HepG2 (cell line): ENCODE results near the gene PSMB2. TPM values are rescaled to one million over a fixed set of nuclear protein-coding genes. Genes with fewer than 3 reads are reported as not detected.

Experiments used
- CBFB ChIP-seq: sonication (generic); formaldehyde crosslinking; IDR thresholded peaks from 2 replicates; pipeline ENCODE4 v1.4.0; 2020; ENCODE audit warnings: missing genetic modification reagents
- ETV5 ChIP-seq: IDR thresholded peaks from 2 replicates; pipeline ENCODE4 v1.6.1; 2018; ENCODE audit warnings: missing biosample characterization, missing genetic modification reagents, inconsistent platforms, borderline replicate concordance
- MIXL1 ChIP-seq: IDR thresholded peaks from 2 replicates; pipeline ENCODE4 v1.6.1; 2016
- PHF20 ChIP-seq: sonication (generic); formaldehyde crosslinking; IDR thresholded peaks from 2 replicates; pipeline ENCODE4 v1.5.0; 2020; ENCODE audit warnings: mild to moderate bottlenecking, missing genetic modification reagents
- RARG ChIP-seq: sonication (generic); formaldehyde crosslinking; IDR thresholded peaks from 2 replicates; pipeline ENCODE4 v1.4.0; 2020; ENCODE audit warnings: low read depth, mild to moderate bottlenecking, missing genetic modification reagents
- ZBTB20 ChIP-seq: sonication (generic); formaldehyde crosslinking; IDR thresholded peaks from 2 replicates; pipeline ENCODE4 v1.8.1; 2023; ENCODE audit warnings: missing genetic modification reagents, low read depth, mild to moderate bottlenecking, borderline replicate concordance
- ZFP82 ChIP-seq: sonication (generic); formaldehyde crosslinking; IDR thresholded peaks from 2 replicates; pipeline ENCODE4 v1.5.1; 2020; ENCODE audit warnings: mild to moderate bottlenecking, missing genetic modification reagents, borderline replicate concordance
- ZNF253 ChIP-seq: sonication (generic); formaldehyde crosslinking; IDR thresholded peaks from 2 replicates; pipeline ENCODE4 v1.8.0; 2022; ENCODE audit warnings: mild to moderate bottlenecking, missing genetic modification reagents, borderline replicate concordance
- ZSCAN30 ChIP-seq: sonication (generic); formaldehyde crosslinking; IDR thresholded peaks from 2 replicates; pipeline ENCODE4 v1.5.0; 2020; ENCODE audit warnings: mild to moderate bottlenecking, missing genetic modification reagents
- polyA plus RNA-seq, 8 experiments: library from polyadenylated mRNA; depleted of rRNA in 3 of 8; stranded (reverse) in 7 of 8; unstranded in 1 of 8; fragments of >200 nt; fragmentation: Illumina TruSeq in 4 of 8; extraction: Trizol in 4 of 8; gene quantifications; 2 replicates each; pipeline versions ENCODE4 v1.2.1 to v1.2.3, GENCODE V29; 2011 to 2016; ENCODE audit warnings: low read depth in 4 of 8, missing spikeins in 1 of 8, mixed read lengths in 1 of 8; ENCODE audit not compliant: insufficient read depth in 1 of 8
- total RNA-seq, 5 experiments: library from RNA; depleted of rRNA; stranded (reverse); fragments of >200 nt; fragmentation: Illumina TruSeq; extraction: Trizol; gene quantifications; 2 replicates each; pipeline ENCODE4 v1.2.3, GENCODE V29; 2016; ENCODE audit warnings: low read depth in 1 of 5
- TF ChIP-seq, protein P1 (sequence below): sonication (generic); formaldehyde crosslinking; IDR thresholded peaks from 2 replicates; pipeline ENCODE4 v1.5.1; 2020; ENCODE audit warnings: mild to moderate bottlenecking, missing genetic modification reagents
- TF ChIP-seq, protein P2 (sequence below): sonication (generic); formaldehyde crosslinking; IDR thresholded peaks from 2 replicates; pipeline ENCODE4 v1.9.0; 2021; ENCODE audit warnings: mild to moderate bottlenecking, missing genetic modification reagents
- TF ChIP-seq, protein P3 (sequence below): sonication (generic); formaldehyde crosslinking; IDR thresholded peaks from 2 replicates; pipeline ENCODE4 v1.4.0; 2020; ENCODE audit warnings: missing genetic modification reagents, borderline replicate concordance
- TF ChIP-seq, protein P4 (sequence below): sonication (generic); formaldehyde crosslinking; IDR thresholded peaks from 2 replicates; pipeline ENCODE4 v1.4.0; 2020; ENCODE audit warnings: mild to moderate bottlenecking, missing genetic modification reagents

PSMB2 gene
- total and polyA plus RNA-seq, 2 of the 13 experiments (the other 11 are each of a cell fraction or from before 2014, with no cell fraction given) = 60.6 to 62.2 TPM

DNA sequence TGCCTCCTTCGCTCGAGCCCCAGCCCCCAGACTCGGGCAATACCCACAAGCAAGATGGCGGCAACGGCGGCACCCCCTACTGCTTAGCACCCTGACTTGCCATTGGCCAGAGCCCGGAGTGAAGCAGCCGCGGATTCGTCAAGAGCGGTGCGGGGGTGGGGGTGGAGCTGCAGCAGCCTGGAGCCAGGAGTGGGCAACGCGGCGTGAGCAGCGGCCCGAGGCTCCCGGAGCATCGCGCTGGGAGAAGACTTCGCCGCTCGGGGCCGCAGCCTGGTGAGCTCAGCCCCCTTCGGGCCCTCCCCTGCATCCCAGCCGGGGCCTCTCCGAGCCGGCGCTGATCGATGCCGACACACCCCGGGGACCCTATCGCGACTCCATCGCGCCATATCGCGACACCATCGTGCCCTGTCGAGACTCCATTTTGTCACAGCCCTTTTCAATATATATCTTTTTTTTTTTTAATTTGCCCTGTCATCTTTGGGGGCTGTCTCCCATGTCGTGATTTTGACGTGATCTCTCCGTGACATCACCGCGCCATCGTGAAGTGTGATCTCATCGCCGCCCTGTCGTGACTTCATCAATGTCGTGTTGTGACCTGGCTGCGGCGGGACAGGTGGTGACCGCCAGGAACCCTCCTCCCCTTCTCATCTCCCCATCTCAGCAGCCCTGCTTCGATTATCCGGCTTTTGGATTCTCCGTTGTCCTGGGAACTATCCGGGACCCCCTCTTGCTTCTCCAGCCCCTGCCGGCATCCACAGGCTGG is 83.5 kb downstream of the PSMB2 start, which contains the start of gene NCDN (continued):
- TF ChIP-seq, protein P1, sequence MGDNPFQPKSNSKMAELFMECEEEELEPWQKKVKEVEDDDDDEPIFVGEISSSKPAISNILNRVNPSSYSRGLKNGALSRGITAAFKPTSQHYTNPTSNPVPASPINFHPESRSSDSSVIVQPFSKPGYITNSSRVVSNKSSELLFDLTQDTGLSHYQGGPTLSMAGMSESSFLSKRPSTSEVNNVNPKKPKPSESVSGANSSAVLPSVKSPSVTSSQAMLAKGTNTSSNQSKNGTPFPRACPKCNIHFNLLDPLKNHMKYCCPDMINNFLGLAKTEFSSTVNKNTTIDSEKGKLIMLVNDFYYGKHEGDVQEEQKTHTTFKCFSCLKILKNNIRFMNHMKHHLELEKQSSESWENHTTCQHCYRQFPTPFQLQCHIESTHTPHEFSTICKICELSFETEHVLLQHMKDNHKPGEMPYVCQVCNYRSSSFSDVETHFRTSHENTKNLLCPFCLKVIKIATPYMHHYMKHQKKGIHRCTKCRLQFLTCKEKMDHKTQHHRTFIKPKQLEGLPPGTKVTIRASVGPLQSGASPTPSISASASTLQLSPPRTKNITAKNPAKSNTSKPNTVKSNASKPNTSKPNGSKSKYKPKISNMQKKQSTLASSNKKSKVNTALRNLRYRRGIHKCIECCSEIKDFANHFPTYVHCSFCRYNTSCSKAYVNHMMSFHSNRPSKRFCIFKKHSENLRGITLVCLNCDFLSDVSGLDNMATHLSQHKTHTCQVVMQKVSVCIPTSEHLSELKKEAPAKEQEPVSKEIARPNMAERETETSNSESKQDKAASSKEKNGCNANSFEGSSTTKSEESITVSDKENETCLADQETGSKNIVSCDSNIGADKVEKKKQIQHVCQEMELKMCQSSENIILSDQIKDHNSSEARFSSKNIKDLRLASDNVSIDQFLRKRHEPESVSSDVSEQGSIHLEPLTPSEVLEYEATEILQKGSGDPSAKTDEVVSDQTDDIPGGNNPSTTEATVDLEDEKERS = peak; percentile 64; the same call in 1 of the 2 replicates
- TF ChIP-seq ZBTB20 (CRISPR knock-in tag) (0 out of 2 replicates have a peak, but pooled peaks have one; percentile 33), MIXL1 (CRISPR knock-in tag) (0 out of 2 replicates have a peak, but pooled peaks have one; percentile 49), ZSCAN30 (CRISPR knock-in tag) (no peak), CBFB (CRISPR knock-in tag) (no peak), RARG (no peak), ZFP82 (CRISPR knock-in tag) (no peak), PHF20 (CRISPR knock-in tag) (peak; percentile 79), ETV5 (CRISPR knock-in tag) (peak; percentile 42; the same call in 1 of the 2 replicates), ZNF253 (CRISPR knock-in tag) (no peak)
- TF ChIP-seq, protein P2, sequence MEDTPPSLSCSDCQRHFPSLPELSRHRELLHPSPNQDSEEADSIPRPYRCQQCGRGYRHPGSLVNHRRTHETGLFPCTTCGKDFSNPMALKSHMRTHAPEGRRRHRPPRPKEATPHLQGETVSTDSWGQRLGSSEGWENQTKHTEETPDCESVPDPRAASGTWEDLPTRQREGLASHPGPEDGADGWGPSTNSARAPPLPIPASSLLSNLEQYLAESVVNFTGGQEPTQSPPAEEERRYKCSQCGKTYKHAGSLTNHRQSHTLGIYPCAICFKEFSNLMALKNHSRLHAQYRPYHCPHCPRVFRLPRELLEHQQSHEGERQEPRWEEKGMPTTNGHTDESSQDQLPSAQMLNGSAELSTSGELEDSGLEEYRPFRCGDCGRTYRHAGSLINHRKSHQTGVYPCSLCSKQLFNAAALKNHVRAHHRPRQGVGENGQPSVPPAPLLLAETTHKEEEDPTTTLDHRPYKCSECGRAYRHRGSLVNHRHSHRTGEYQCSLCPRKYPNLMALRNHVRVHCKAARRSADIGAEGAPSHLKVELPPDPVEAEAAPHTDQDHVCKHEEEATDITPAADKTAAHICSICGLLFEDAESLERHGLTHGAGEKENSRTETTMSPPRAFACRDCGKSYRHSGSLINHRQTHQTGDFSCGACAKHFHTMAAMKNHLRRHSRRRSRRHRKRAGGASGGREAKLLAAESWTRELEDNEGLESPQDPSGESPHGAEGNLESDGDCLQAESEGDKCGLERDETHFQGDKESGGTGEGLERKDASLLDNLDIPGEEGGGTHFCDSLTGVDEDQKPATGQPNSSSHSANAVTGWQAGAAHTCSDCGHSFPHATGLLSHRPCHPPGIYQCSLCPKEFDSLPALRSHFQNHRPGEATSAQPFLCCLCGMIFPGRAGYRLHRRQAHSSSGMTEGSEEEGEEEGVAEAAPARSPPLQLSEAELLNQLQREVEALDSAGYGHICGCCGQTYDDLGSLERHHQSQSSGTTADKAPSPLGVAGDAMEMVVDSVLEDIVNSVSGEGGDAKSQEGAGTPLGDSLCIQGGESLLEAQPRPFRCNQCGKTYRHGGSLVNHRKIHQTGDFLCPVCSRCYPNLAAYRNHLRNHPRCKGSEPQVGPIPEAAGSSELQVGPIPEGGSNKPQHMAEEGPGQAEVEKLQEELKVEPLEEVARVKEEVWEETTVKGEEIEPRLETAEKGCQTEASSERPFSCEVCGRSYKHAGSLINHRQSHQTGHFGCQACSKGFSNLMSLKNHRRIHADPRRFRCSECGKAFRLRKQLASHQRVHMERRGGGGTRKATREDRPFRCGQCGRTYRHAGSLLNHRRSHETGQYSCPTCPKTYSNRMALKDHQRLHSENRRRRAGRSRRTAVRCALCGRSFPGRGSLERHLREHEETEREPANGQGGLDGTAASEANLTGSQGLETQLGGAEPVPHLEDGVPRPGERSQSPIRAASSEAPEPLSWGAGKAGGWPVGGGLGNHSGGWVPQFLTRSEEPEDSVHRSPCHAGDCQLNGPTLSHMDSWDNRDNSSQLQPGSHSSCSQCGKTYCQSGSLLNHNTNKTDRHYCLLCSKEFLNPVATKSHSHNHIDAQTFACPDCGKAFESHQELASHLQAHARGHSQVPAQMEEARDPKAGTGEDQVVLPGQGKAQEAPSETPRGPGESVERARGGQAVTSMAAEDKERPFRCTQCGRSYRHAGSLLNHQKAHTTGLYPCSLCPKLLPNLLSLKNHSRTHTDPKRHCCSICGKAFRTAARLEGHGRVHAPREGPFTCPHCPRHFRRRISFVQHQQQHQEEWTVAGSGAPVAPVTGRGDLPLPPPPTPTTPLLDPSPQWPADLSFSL (CRISPR knock-in tag) = no peak
- TF ChIP-seq, protein P3, sequence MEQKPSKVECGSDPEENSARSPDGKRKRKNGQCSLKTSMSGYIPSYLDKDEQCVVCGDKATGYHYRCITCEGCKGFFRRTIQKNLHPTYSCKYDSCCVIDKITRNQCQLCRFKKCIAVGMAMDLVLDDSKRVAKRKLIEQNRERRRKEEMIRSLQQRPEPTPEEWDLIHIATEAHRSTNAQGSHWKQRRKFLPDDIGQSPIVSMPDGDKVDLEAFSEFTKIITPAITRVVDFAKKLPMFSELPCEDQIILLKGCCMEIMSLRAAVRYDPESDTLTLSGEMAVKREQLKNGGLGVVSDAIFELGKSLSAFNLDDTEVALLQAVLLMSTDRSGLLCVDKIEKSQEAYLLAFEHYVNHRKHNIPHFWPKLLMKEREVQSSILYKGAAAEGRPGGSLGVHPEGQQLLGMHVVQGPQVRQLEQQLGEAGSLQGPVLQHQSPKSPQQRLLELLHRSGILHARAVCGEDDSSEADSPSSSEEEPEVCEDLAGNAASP (CRISPR knock-in tag) = no peak; the same call in 1 of the 2 replicates
- TF ChIP-seq, protein P4, sequence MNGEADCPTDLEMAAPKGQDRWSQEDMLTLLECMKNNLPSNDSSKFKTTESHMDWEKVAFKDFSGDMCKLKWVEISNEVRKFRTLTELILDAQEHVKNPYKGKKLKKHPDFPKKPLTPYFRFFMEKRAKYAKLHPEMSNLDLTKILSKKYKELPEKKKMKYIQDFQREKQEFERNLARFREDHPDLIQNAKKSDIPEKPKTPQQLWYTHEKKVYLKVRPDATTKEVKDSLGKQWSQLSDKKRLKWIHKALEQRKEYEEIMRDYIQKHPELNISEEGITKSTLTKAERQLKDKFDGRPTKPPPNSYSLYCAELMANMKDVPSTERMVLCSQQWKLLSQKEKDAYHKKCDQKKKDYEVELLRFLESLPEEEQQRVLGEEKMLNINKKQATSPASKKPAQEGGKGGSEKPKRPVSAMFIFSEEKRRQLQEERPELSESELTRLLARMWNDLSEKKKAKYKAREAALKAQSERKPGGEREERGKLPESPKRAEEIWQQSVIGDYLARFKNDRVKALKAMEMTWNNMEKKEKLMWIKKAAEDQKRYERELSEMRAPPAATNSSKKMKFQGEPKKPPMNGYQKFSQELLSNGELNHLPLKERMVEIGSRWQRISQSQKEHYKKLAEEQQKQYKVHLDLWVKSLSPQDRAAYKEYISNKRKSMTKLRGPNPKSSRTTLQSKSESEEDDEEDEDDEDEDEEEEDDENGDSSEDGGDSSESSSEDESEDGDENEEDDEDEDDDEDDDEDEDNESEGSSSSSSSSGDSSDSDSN (CRISPR knock-in tag) = peak; percentile 10
